ENCODE measurements around the gene SIRT7. TPM values are rescaled to one million over a fixed set of nuclear protein-coding genes. Genes with fewer than 3 reads are reported as not detected.

The SIRT7 gene
- total and polyA plus RNA-seq, 2 donors (not counting 3 experiments of a cell fraction or from before 2014, with no cell fraction given): 11.6 to 28.8 TPM

- Histone ChIP-seq H3K4me1 (ENCODE audit: control insufficient read depth, extremely low read depth, insufficient read depth, low read length) (peaks cover 17% of the 10 kb centered on the region), H3K36me3 (ENCODE audit: control insufficient read depth in 2 of 2, extremely low read depth in 1 of 2, insufficient read depth in 2 of 2, low read length in 2 of 2) (peaks cover 6 to 19% of the 10 kb centered on the region in 2 experiments), H3K27ac (ENCODE audit: insufficient read depth, low read depth, low read length) (no peak overlapping the region), H3K4me3 (replicated peaks in 1 of 3; ENCODE audit: insufficient read depth in 1 of 3, low read depth in 1 of 3, low read length in 3 of 3) (no peak overlapping the region), H2AFZ (ENCODE audit: low read depth, low read length) (no peak overlapping the region), H3K9me3 (replicated peaks; ENCODE audit: control insufficient read depth, insufficient read depth, low read length) (no peaks in the 10 kb centered on the region), H3K79me2 (ENCODE audit: control insufficient read depth, insufficient read depth, low read length) (peaks cover 22% of the 10 kb centered on the region), H3K4me2 (ENCODE audit: insufficient read depth, low read length) (no peak overlapping the region), H3K9ac (replicated peaks; ENCODE audit: extremely low read depth, insufficient read depth, low read length) (no peak overlapping the region), H3K9me1 (replicated peaks; ENCODE audit: control insufficient read depth, extremely low read depth, insufficient read depth, low read length) (no peaks in the 10 kb centered on the region), H4K20me1 (replicated peaks; ENCODE audit: control insufficient read depth, extremely low read depth, insufficient read depth, low read length) (no peaks in the 10 kb centered on the region), H3K27me3 (ENCODE audit: control insufficient read depth in 2 of 2, insufficient read depth in 2 of 2, low read length in 2 of 2) (no peaks in the 10 kb centered on the region)
- dilution Hi-C loops (cut with MboI; ENCODE audit: extremely low pct_ligation_motif_present, low sequenced_read_pairs): no loop called here
- BruUV-seq (replicated peaks): no TSS peak
- CTCF ChIA-PET: interaction anchor here (0.7 kb wide), 1 partner anchor 11 kb away, joined by 3 read pairs; no protein-coding TSS in a partner anchor
- FAIRE-seq (no peak), DNase-seq (ENCODE audit: low read depth, low spot score) (no peak)
- TF ChIP-seq, protein P1, sequence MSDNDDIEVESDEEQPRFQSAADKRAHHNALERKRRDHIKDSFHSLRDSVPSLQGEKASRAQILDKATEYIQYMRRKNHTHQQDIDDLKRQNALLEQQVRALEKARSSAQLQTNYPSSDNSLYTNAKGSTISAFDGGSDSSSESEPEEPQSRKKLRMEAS (IDR thresholded peaks at IDR 0.05; ENCODE audit: insufficient read depth, insufficient read length): no peak
- no peak for TF ChIP-seq POLR2AphosphoS5 (IDR thresholded peaks at IDR 0.05; ENCODE audit: insufficient read depth, low read depth, low read length)
- no peak for TF ChIP-seq GATA2 (IDR thresholded peaks at IDR 0.05; ENCODE audit: insufficient read depth, insufficient read length, low read depth, low read length)
- TF ChIP-seq POLR2A (IDR thresholded peaks at IDR 0.05; ENCODE audit: low read depth, low read length): no peak
- no peak for TF ChIP-seq MYC (IDR thresholded peaks at IDR 0.05; ENCODE audit: low read depth, low read length)
- TF ChIP-seq FOS (IDR thresholded peaks at IDR 0.05; ENCODE audit: borderline replicate concordance, insufficient read depth, low read length): no peak
- TF ChIP-seq JUN (IDR thresholded peaks at IDR 0.05; ENCODE audit: borderline replicate concordance, insufficient read depth, insufficient read length, low read depth): no peak
- TF ChIP-seq, protein P2, sequence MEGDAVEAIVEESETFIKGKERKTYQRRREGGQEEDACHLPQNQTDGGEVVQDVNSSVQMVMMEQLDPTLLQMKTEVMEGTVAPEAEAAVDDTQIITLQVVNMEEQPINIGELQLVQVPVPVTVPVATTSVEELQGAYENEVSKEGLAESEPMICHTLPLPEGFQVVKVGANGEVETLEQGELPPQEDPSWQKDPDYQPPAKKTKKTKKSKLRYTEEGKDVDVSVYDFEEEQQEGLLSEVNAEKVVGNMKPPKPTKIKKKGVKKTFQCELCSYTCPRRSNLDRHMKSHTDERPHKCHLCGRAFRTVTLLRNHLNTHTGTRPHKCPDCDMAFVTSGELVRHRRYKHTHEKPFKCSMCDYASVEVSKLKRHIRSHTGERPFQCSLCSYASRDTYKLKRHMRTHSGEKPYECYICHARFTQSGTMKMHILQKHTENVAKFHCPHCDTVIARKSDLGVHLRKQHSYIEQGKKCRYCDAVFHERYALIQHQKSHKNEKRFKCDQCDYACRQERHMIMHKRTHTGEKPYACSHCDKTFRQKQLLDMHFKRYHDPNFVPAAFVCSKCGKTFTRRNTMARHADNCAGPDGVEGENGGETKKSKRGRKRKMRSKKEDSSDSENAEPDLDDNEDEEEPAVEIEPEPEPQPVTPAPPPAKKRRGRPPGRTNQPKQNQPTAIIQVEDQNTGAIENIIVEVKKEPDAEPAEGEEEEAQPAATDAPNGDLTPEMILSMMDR (IDR thresholded peaks at IDR 0.05; ENCODE audit: extremely low read depth in 1 of 2, insufficient read depth in 1 of 2, low read depth in 1 of 2, low read length in 2 of 2): no peak
- intact Hi-C loops (cut with micrococcal nuclease): no loop called here
- POLR2A ChIA-PET: no interaction called here
Observed at GRCh38 chr17:81865358-81865732, 52.6 kb downstream of the SIRT7 start.
